ENCODE data around the gene SLC22A12. TPM values are rescaled to one million over a fixed set of nuclear protein-coding genes. Genes with fewer than 3 reads are reported as not detected.

The SLC22A12 gene
- polyA plus RNA-seq, 2 of the 4 experiments (the other 2 are of a cell fraction) = not detected

- FAIRE-seq = no peak
- no peaks in the 10 kb centered on the region for H3K9me3 ChIP-seq
- no peak for TF ChIP-seq NFE2L2 (conservative IDR thresholded peaks at IDR 0.05; ENCODE audit: low read length)
- TF ChIP-seq, protein P1, sequence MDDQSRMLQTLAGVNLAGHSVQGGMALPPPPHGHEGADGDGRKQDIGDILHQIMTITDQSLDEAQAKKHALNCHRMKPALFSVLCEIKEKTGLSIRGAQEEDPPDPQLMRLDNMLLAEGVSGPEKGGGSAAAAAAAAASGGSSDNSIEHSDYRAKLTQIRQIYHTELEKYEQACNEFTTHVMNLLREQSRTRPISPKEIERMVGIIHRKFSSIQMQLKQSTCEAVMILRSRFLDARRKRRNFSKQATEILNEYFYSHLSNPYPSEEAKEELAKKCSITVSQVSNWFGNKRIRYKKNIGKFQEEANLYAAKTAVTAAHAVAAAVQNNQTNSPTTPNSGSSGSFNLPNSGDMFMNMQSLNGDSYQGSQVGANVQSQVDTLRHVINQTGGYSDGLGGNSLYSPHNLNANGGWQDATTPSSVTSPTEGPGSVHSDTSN (IDR thresholded peaks at IDR 0.05) = no peak
- TF ChIP-seq NPAS2 (CRISPR knock-in tag; IDR thresholded peaks at IDR 0.05; ENCODE audit: borderline replicate concordance) = no peak
- no peak for TF ChIP-seq EHMT2 (IDR thresholded peaks at IDR 0.05; ENCODE audit: low read depth)
- no peak for TF ChIP-seq FOSB (CRISPR knock-in tag; IDR thresholded peaks at IDR 0.05)
- no peak for TF ChIP-seq TP53 (CRISPR knock-in tag; IDR thresholded peaks at IDR 0.05)
- ChIA-PET CTCF (interaction anchor here (0.6 to 0.7 kb wide), 3 partner anchors 22 to 183 kb away, joined by 3 read pairs; no protein-coding TSS in a partner anchor), POLR2A (no interaction called here)
- ATAC-seq = no peak
- WGBS (ENCODE audit: missing lambda C conversion rate) = 68% methylated on average over 7 of the region's 17 CpGs
- no peaks in the 10 kb centered on the region for H3K4me1 ChIP-seq
- no peak for DNase-seq (ENCODE audit: low read depth in 1 of 2, low spot score in 1 of 2)
- no peak overlapping the region for H3K4me2 ChIP-seq
- no peak overlapping the region for H3K27ac ChIP-seq
- H3K4me3 ChIP-seq = no peak overlapping the region
Measured at GRCh38 chr11:64599698-64600211, 8.7 kb downstream of the SLC22A12 start.

DNA sequence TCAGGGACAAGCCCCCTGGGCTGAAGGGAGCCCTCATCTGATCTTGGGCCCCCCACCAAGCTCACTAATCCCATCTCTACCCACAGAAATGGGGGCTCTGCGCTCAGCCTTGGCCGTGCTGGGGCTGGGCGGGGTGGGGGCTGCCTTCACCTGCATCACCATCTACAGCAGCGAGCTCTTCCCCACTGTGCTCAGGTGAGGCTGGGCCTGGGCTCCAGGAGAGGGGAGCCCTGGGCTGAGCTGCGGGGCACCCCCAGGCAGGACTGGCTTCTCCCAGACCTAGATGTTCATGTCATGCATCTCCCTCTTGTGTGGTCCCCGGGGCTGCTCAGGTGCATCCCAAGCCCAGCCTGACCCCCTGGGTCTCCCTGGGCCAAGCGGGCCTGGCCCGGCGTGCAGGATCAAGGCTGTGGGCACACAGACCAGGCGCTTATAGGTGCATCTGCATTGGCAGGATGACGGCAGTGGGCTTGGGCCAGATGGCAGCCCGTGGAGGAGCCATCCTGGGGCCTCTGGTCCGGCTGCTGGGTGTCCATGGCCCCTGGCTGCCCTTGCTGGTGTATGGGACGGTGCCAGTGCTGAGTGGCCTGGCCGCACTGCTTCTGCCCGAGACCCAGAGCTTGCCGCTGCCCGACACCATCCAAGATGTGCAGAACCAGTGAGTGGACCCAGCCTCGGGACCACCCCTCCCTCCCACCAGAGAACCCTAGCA lies 9.4 kb downstream of the SLC22A12 start:
- Histone ChIP-seq H3K9me3 (no peaks in the 10 kb centered on the region), H3K4me3 (no peak overlapping the region), H3K4me1 (no peaks in the 10 kb centered on the region), H3K4me2 (no peak overlapping the region), H3K27ac (no peak overlapping the region)
- TF ChIP-seq RFX5 (IDR thresholded peaks at IDR 0.05) (no peak), TFCP2L1 (CRISPR knock-in tag; IDR thresholded peaks at IDR 0.05) (no peak), JUN (IDR thresholded peaks at IDR 0.05) (no peak), RNF2 (IDR thresholded peaks at IDR 0.05; ENCODE audit: borderline replicate concordance, low read depth) (no peak), FOSL2 (IDR thresholded peaks at IDR 0.05) (no peak), FOSL2 (CRISPR knock-in tag; IDR thresholded peaks at IDR 0.05) (no peak), BHLHE40 (IDR thresholded peaks at IDR 0.05; ENCODE audit: low read depth, low read length) (no peak)
- DNase-seq (ENCODE audit: low read depth in 1 of 2, low spot score in 1 of 2) (no peak), ATAC-seq (no peak; a peak in 2 of 6 replicates), FAIRE-seq (no peak)
- 50% methylated on average over 10 of the region's 19 CpGs for WGBS (ENCODE audit: missing lambda C conversion rate)
- ChIA-PET POLR2A (no interaction called here), CTCF (interaction anchor here (0.6 to 0.7 kb wide), 2 partner anchors 52 to 184 kb away, joined by 3 read pairs; no protein-coding TSS in a partner anchor)

DNA sequence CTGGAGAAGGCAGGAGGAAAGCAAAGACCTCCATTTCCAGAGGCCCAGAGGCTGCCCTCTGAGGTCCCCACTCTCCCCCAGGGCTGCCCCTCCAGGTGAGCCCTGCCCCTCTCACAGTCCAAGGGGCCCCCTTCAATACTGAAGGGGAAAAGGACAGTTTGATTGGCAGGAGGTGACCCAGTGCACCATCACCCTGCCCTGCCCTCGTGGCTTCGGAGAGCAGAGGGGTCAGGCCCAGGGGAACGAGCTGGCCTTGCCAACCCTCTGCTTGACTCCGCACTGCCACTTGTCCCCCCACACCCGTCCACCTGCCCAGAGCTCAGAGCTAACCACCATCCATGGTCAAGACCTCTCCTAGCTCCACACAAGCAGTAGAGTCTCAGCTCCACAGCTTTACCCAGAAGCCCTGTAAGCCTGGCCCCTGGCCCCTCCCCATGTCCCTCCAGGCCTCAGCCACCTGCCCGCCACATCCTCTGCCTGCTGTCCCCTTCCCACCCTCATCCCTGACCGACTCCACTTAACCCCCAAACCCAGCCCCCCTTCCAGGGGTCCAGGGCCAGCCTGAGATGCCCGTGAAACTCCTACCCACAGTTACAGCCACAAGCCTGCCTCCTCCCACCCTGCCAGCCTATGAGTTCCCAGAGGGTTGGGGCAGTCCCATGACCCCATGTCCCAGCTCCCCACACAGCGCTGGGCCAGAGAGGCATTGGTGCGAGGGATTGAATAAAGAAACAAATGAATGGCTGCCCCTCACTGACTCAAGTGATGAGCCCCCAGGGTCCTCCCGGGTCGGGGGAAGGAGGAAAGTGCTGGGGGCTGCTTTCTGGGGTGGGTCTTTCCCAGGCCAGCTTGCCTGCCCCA lies 10.8 kb downstream of the SLC22A12 start:
- TF ChIP-seq RARB (CRISPR knock-in tag; IDR thresholded peaks at IDR 0.05) (no peak), ZFP36 (IDR thresholded peaks at IDR 0.05; ENCODE audit: borderline replicate concordance, partially characterized antibody) (no peak), KDM1A (IDR thresholded peaks at IDR 0.05; ENCODE audit: low read depth) (no peak), HEYL (CRISPR knock-in tag; IDR thresholded peaks at IDR 0.05) (no peak), CBX2 (IDR thresholded peaks at IDR 0.05; ENCODE audit: borderline replicate concordance, low read depth) (no peak)
- TF ChIP-seq, protein P2, sequence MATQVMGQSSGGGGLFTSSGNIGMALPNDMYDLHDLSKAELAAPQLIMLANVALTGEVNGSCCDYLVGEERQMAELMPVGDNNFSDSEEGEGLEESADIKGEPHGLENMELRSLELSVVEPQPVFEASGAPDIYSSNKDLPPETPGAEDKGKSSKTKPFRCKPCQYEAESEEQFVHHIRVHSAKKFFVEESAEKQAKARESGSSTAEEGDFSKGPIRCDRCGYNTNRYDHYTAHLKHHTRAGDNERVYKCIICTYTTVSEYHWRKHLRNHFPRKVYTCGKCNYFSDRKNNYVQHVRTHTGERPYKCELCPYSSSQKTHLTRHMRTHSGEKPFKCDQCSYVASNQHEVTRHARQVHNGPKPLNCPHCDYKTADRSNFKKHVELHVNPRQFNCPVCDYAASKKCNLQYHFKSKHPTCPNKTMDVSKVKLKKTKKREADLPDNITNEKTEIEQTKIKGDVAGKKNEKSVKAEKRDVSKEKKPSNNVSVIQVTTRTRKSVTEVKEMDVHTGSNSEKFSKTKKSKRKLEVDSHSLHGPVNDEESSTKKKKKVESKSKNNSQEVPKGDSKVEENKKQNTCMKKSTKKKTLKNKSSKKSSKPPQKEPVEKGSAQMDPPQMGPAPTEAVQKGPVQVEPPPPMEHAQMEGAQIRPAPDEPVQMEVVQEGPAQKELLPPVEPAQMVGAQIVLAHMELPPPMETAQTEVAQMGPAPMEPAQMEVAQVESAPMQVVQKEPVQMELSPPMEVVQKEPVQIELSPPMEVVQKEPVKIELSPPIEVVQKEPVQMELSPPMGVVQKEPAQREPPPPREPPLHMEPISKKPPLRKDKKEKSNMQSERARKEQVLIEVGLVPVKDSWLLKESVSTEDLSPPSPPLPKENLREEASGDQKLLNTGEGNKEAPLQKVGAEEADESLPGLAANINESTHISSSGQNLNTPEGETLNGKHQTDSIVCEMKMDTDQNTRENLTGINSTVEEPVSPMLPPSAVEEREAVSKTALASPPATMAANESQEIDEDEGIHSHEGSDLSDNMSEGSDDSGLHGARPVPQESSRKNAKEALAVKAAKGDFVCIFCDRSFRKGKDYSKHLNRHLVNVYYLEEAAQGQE (IDR thresholded peaks at IDR 0.05) = no peak
- Histone ChIP-seq H3K9me3 (no peaks in the 10 kb centered on the region), H3K4me1 (no peaks in the 10 kb centered on the region), H3K4me3 (no peak overlapping the region), H3K4me2 (no peak overlapping the region), H3K27ac (no peak overlapping the region)
- WGBS (ENCODE audit: missing lambda C conversion rate) = 50% methylated on average over 12 of the region's 12 CpGs
- FAIRE-seq (no peak), DNase-seq (ENCODE audit: low read depth in 1 of 2, low spot score in 1 of 2) (no peak), ATAC-seq (no peak)
- CTCF ChIA-PET = interaction anchor here (1.5 kb wide), 1 partner anchor 152 kb away, joined by 3 read pairs; no protein-coding TSS in a partner anchor
- POLR2A ChIA-PET = no interaction called here
